NCI-H2196 treated with DMSO at 0.1 percent for 48 hours (cell line): ENCODE measurements around the gene MAGI2.

Experiments
- DNase-seq: peaks from one replicate; lab custom pipeline; 2025; ENCODE audit not compliant: unreplicated experiment; lab: John Stamatoyannopoulos, UW

Gene MAGI2

GRCh38 chr7:78760620-78761355 is 692.7 kb downstream of the MAGI2 start:
- DNase-seq, result no peak

GRCh38 chr7:78752554-78752953 is 700.9 kb downstream of the MAGI2 start:
- DNase-seq, result no peak

DNA sequence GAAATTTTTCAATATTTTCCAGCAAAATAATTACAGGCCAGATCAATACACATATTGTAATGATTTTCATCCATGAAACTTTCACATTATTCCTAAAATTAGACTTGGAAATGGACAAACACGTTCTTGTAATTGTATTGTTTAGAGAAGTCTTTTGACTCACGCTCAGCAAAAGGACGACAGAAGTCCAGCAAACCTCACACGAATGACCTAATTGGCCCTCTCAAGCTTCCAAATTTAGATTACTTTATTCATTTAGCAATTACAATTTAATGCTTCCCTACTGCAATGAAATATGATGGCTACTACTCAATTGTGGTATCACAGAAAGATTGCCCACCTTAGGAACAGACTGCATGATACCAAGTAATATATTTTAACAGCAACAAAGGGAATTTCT is 702.2 kb downstream of the MAGI2 start:
- no peak for DNase-seq

DNA sequence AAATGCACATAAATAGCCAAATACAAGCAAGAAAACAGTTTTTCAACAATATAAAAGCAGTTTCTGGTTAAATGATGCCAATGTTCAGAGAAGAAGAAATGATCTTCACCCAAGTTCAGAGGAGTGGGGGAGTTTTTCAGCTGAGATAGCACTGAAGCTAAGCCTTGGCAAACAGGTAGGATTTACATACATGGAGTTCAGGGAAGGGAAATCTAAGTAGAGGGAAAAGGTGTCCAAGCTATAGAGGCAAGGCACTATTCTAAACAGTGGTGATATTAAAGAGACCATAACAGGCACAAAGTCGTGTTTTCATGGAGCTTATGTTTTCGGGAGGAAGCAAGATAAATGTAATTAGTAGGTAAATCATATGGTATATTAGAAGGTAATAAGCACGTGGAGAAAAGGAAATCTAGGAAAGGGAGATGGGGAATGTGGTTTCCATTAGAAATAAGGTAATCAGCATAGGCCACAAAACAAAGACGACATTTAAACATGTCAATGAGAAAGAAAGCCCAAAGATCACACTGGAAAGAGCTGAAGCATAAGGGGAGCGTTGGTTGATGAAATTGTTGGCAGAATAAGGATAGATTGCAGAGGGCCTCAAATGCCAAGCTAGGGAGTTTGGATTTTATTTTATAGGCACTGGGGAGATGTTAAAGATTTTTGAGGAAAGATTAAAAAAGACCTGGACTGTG is 704.3 kb downstream of the MAGI2 start:
- DNase-seq, result no peak

GRCh38 chr7:78747592-78747991 is 705.9 kb downstream of the MAGI2 start:
- DNase-seq, result no peak

DNA sequence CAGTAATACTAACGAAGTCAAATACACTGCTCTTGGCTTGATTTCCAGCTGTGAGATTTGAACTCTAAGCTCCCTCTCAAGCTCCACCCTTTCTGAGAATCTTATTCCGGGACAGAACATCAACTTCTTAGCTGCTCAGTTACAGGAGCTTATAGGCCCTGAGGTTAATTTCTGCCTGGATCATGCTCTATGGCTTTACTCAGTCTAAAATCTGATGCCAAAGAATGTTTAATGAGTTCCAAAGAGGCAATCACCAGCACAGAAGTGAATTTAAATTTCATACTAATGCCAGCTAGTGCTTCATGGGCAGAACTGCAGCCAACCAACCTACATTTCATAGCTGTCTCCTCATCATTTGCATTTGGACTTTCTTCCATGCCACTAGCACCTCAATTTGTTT is 707.2 kb downstream of the MAGI2 start:
- DNase-seq, result no peak

DNA sequence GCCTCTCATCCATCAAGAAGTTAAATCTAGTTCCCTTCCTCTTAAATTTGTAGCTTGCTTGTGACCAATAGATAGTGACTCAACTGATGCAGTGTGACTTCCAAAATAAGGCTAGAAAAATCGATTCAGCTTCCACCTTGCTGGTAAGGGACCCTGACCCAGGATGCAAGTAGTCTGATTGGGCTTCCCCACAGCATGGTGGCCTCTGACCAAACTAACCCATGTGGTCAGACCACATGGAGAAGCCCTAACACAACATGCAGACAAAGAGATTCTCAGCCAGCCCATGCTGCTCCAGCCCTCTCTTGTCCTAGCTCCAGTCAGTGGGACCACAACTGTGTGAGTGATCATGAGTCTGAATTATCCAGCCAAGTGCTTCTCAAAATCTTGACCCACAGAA is 710.8 kb downstream of the MAGI2 start:
- DNase-seq, result no peak

DNA sequence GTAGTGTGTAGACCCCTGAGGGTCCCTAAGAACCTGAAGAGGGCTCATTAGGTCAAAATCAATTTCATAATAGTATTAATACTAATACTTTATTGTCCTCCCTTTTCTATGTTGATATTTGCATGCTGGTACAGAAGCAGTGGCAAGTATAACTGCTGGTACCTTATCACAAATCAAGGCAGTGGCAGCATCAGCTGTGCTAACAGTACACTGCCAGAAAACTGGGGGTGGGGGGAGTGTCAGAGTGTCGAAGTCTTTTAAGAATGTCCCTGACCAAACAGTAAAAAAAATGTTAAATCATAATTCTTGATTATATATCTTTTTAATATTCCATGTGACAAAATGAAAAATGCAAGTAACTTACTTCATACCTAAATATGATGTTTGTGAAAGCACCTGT is 716.9 kb downstream of the MAGI2 start:
- no peak for DNase-seq

- DNase-seq, result no peak
Observed at GRCh38 chr7:78734626-78735025, 718.8 kb downstream of the MAGI2 start.

DNA sequence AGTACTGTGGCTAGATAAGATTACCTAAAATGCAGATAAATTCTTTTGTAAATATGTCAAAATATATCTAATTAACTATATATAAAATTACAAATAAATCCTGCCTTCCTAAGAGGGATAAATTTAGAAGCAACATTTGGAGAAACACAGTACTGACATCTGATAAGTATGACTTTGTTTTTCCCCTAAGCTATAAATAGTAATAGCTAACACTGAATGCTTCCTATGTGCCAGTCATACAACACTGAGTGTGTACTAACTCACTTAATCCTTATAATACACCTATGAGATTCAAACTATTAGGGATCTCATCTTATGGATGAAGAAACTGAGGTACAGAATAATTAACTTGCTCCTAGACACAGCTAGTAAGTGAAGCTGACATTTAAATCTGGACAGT is 733.4 kb downstream of the MAGI2 start:
- DNase-seq, result no peak

DNA sequence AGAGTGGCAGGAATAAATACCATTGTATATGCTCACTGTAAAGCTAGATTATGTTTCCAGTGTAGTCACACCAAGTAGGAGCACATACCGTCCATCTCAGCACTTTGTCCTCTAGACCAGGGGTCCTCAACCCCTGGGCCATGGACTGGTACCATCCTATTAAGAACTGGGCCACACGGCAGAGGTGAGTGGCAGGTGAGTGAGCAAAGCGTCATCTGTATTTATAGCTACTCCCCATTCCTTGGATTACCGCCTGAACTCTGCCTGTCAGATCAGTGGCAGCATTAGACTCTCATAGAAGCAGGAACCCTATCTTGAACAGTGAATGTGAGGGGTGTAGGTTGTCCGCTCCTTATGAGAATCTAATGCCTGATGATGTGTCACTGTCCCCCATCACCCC is 735.3 kb downstream of the MAGI2 start:
- DNase-seq, result no peak

DNA sequence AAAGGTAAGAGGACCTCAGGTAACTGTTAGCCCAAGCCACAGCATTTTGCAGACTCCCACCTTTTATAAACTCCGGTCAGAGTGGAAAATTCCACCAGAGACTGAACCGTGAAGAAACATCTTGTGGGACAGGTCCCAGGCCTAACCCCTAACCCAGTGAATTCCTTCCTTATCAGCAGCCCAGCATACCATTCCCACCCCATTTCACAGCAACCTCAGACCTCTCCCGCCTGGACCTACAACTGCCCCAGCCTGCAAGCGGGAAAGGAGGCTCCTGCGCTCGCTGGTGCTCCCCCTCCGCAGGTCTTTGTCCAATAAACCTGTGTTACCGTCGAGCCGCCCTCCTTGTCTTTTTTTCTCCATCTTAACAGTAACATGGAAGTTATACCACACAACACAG is 736.6 kb downstream of the MAGI2 start:
- DNase-seq, result no peak

DNA sequence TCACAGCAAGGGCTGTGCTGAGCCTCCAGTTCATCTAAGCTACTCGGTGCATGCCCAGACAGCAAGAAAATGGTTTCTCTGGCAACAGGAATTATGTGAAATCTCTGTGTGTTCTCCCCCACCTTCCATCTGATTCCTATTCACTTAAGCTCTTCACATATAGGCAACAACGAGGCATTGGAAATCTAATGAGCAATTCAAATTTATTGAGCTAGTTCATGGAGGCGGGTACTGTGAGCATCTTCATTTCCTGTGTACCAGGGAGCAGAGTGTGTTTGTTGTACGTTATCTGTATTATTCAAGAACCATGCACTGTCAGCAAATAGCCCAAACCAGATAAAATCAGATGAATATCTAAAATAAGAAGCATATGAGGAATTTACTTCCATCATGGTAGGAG is 739.1 kb downstream of the MAGI2 start:
- DNase-seq, result no peak

DNA sequence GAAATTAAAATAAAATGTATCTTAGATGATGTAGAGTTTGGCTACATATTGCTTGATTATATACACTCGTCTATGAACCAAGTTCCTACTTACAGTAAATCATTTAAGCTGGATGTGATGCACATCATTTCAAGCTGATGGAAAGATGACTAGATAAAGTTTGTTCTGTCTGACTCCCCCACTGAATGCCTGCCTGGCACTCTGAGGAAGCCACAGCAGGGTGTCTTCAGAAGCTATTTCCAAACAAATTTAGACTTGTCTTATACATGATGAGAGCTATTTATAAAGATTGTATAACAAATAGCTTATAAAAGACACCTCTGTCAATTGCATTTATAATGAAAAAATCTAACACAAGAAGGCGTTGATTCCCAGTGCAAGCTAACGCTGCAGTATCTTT is 741.4 kb downstream of the MAGI2 start:
- DNase-seq, result no peak

DNA sequence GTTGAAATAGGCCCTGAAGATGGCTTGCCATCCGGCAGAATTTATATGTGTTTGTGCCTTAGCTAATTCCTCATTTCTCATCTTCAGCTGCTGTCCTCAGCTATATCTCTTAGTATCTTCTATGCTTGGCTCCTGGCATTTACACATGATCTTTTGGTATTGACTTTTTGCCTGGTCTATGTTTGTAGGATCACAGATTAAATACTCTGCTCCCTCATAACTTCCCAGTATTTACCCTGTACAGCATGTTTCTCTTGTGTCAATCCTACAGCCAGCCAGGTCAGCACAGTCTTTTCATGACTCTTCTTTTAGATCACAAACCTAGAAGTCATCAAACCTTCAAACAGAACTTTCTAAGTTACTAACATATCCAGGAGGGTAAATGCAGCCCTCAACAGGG is 743.8 kb downstream of the MAGI2 start:
- no peak for DNase-seq

DNA sequence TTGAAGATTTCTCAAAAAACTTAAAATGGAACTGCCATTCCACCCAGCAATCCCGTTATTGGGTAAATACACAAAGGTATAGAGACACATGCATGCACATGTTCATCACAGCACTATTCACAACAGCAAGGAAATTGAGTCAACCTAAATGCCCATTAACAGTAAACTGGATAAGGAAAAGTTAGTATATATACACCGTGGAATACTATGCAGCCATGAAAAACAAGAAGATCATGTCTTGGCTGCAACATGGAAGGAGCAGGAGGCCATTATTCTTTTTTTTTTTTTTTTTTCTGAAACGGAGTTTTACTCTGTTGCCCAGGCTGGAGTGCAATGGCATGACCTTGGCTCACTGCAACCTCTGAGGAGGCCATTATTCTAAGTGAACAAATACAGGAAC is 749.0 kb downstream of the MAGI2 start:
- DNase-seq, result no peak

GRCh38 chr7:78703391-78703790 is 750.1 kb downstream of the MAGI2 start:
- DNase-seq, result no peak

GRCh38 chr7:78702770-78703169 is 750.7 kb downstream of the MAGI2 start:
- DNase-seq, result no peak

DNA sequence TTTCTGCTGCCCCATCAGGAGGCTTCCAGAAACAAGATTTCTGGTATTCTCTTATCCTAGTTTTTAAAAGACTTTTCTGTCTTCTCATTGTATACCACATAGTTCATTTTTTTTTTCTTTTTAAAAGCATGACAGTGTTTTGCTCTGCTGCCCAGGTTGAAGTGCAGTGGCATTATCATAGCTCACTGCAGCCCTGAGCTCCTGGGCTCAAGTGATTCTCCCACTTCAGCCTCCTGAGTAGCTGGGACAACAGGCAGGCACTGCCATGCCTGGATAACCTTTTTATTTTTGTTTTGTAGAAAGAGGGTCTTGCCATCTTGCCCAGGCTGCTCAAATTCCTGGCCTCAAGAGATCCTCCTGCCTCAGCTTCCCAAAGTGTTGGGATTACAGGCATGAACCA is 757.6 kb downstream of the MAGI2 start:
- DNase-seq, result no peak

- DNase-seq, result no peak
Observed at GRCh38 chr7:78691584-78691983, 761.9 kb downstream of the MAGI2 start.

- no peak for DNase-seq
Observed at GRCh38 chr7:78690174-78690573, 763.3 kb downstream of the MAGI2 start.

- DNase-seq, result no peak
Observed at GRCh38 chr7:78688376-78688775, 765.1 kb downstream of the MAGI2 start.

GRCh38 chr7:78686189-78686588 is 767.3 kb downstream of the MAGI2 start:
- DNase-seq, result no peak
